Lung (tissue), 12 donors: ENCODE results near the gene TFIP11. TPM values are rescaled to one million over a fixed set of nuclear protein-coding genes. Genes with fewer than 3 reads are reported as not detected.

ENCODE experiments used
- ATAC-seq: fragments of 200-7000 bp; cut with Tn5 transposase; one replicate; pipeline ENCODE4 v1.9.1; 2020; ENCODE audit warnings: moderate number of reproducible peaks; ENCODE audit not compliant: insufficient read depth, low FRiP score
- DNase-seq, 3 donors: peaks; one replicate each; pipeline ENCODE4 v3.0.0-alpha.2; 2013 to 2017
- H3K27ac ChIP-seq, 2 donors: one replicate each; pipeline ENCODE4 v1.5.1; 2013; ENCODE audit warnings: mild to moderate bottlenecking in 2 of 2, moderate library complexity in 2 of 2, control low read depth in 1 of 2, inconsistent platforms in 1 of 2, low read depth in 1 of 2, low read length in 1 of 2
- H3K27me3 ChIP-seq, 3 donors: one replicate each; pipeline ENCODE4 v1.5.1; 2013; ENCODE audit warnings: low read length in 2 of 3; ENCODE audit not compliant: control insufficient read depth in 3 of 3, insufficient read depth in 3 of 3
- H3K36me3 ChIP-seq, 4 donors: one replicate each; pipeline ENCODE4 v1.5.1; 2013; ENCODE audit warnings: low read length in 4 of 4, mild to moderate bottlenecking in 1 of 4, moderate library complexity in 1 of 4; ENCODE audit not compliant: control insufficient read depth in 4 of 4, insufficient read depth in 4 of 4
- H3K4me1 ChIP-seq, 5 donors: one replicate each; pipeline ENCODE4 v1.5.1; 2013; ENCODE audit warnings: low read length in 5 of 5, mild to moderate bottlenecking in 2 of 5, moderate library complexity in 1 of 5; ENCODE audit not compliant: control insufficient read depth in 5 of 5, insufficient read depth in 5 of 5
- H3K4me3 ChIP-seq: one replicate; pipeline ENCODE4 v1.5.1; 2013; ENCODE audit warnings: mild to moderate bottlenecking, control low read depth, moderate library complexity
- H3K9ac ChIP-seq, 2 donors: one replicate each; pipeline ENCODE4 v1.5.1; 2013; ENCODE audit warnings: low read length in 2 of 2, control low read depth in 1 of 2; ENCODE audit not compliant: insufficient read depth in 1 of 2
- H3K9me3 ChIP-seq, 4 donors: one replicate each; pipeline ENCODE4 v1.5.1; 2013; ENCODE audit warnings: low read length in 3 of 4, mild to moderate bottlenecking in 1 of 4, moderate library complexity in 1 of 4; ENCODE audit not compliant: control insufficient read depth in 4 of 4, insufficient read depth in 3 of 4
- WGBS, 2 donors: extraction: QIAGEN DNeasy Blood & Tissue Kit; methylation state at CpG; one replicate each; pipeline ENCODE4 v1.1.7; 2013; 5-methylcytosine and 5-hydroxymethylcytosine counted together
- polyA plus RNA-seq, 2 donors: library from polyadenylated mRNA; stranded (reverse); fragments of 200-250 nt; gene quantifications; one replicate each; pipeline ENCODE4 v1.2.1, GENCODE V29; 2013
- total RNA-seq, 2 donors: library from RNA; depleted of rRNA in 1 of 2; stranded (reverse); fragments of >200 nt in 1 of 2; gene quantifications; one replicate each; pipeline ENCODE4 v1.2.1, GENCODE V29; 2014 to 2021
- TF ChIP-seq, protein P1 (sequence below): IDR thresholded peaks from 2 replicates; pipeline ENCODE4 v1.5.1; 2012; ENCODE audit warnings: mild to moderate bottlenecking; ENCODE audit errors: control extremely low read depth, extremely low read depth
- donor health status: control.
- donor health status: control.
- donor health status: Bipolar disorder and iron deficiency.
- donor health status: healthy.
- donor health status: DM: yes; HTN: yes; CAD: no.

Gene TFIP11
- total and polyA plus RNA-seq, 4 donors: 18.4 to 37.2 (median 24.5) TPM

DNA sequence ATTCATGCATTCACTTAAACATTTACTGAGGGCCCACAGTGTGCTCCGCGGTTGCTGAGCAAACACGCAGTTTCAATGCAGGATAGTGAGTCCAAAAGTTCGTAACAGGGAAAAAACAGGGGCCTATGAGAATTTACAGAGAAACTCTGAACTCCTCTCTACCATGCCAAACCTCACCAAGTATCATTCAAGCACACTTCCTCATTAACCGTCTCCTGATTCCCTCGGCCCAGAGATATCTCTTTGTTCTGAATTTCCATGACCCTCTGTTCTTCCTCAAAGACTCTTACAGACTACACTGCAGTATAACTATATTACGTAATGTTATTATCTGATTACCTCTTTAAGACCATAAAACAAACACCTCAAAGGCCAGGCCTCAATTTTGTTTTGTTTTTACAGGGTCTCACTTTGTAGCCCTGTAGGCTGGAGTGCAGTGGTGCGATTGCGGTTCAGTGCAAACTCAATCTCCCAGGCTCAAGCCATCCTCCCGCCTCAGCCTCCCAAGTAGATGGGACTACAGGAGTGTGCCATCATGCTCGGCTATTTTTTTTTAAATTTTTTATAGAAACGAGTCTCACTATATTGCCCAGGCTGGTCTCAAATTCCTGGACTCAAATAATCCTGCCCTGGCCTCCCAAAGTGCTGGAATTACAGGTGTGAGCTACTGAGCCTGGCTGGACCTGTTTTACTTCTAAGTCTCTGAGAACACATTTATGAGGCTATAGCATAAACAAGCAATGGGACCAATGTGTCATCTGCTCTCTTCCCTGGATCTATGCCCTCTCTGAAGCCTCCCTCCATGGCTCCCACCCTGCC, 32.3 kb downstream of the TFIP11 start:
- peak in 1 of 3 donors; percentile 10 for DNase-seq
- no peak for ATAC-seq
- TF ChIP-seq, protein P1, sequence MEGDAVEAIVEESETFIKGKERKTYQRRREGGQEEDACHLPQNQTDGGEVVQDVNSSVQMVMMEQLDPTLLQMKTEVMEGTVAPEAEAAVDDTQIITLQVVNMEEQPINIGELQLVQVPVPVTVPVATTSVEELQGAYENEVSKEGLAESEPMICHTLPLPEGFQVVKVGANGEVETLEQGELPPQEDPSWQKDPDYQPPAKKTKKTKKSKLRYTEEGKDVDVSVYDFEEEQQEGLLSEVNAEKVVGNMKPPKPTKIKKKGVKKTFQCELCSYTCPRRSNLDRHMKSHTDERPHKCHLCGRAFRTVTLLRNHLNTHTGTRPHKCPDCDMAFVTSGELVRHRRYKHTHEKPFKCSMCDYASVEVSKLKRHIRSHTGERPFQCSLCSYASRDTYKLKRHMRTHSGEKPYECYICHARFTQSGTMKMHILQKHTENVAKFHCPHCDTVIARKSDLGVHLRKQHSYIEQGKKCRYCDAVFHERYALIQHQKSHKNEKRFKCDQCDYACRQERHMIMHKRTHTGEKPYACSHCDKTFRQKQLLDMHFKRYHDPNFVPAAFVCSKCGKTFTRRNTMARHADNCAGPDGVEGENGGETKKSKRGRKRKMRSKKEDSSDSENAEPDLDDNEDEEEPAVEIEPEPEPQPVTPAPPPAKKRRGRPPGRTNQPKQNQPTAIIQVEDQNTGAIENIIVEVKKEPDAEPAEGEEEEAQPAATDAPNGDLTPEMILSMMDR: no peak
- H3K4me1 ChIP-seq: peaks cover 6 to 34% (median 11%) of the 10 kb centered on the region in 5 donors
- 52 to 53% methylated on average over 12 of the region's 12 CpGs for WGBS, 2 donors
- H3K9ac ChIP-seq: no peak overlapping the region
- peak overlapping the region in 1 of 2 donors; percentile 11 for H3K27ac ChIP-seq
- no peaks in the 10 kb centered on the region for H3K9me3 ChIP-seq
- no peak overlapping the region for H3K4me3 ChIP-seq
- H3K36me3 ChIP-seq: peaks cover 6 to 17% (median 9%) of the 10 kb centered on the region in 4 donors
- no peaks in the 10 kb centered on the region for H3K27me3 ChIP-seq

DNA sequence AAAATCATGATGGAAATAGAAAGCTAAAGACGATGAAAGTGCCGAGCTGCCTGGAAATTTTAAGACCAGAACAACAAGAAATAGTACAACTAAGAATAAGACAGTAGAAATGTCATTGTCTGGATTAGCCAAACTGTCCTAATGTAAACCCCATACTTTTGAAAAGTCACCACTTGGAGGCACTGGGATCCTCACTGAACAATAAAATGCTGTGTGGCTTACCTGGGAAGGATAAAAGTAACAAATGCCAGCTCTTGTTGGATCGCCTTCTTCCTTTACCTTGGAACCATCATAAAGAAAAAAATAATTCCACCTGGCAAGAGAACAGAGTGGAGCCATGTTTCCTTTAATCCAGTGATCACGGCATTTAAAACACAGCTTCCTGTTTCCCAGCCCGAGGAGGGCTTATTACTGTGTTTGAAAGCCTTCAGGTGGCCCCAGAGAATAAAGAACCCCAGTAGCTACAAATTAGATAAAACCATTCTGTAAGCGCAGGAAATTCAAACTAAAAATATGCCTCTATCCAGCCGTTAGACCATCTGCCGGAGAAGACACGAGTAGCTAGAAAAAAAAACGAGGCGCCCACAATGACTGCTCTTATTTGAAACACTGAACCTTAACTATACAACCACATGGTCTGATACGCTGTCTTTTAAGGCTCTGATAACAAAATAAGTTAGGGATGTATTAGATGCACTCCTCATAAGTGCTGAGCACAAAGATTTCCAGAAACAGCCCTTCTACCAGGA, 33.1 kb downstream of the TFIP11 start:
- H3K27me3 ChIP-seq: no peaks in the 10 kb centered on the region
- H3K4me1 ChIP-seq: peaks cover 5 to 29% (median 8%) of the 10 kb centered on the region in 5 donors
- DNase-seq: no peak
- 29 to 41% methylated on average over 12 of the region's 12 CpGs for WGBS, 2 donors
- H3K9me3 ChIP-seq: no peaks in the 10 kb centered on the region
- TF ChIP-seq, protein P1: no peak
- H3K36me3 ChIP-seq: peaks cover 6 to 21% (median 9%) of the 10 kb centered on the region in 4 donors
- no peak overlapping the region for H3K4me3 ChIP-seq
- H3K27ac ChIP-seq: peak overlapping the region in 1 of 2 donors; percentile 11
- ATAC-seq: no peak
- no peak overlapping the region for H3K9ac ChIP-seq

DNA sequence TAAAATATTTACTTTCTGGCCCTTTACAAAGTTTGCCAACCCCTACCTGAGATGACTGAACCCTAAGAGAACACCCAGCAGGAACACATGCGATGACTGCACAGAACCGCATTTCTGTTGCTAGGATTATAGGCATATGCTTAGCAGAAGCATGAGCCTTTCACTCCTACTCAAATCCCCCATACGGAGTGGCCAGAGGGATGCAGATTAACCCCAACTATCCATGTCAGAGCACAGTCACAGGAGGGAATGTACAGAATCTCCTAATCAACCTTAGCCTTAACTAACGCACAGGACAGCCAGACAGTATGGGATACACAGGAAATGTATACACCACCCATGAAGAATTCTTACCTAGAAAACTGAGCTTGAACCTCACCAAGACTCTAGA, 34.9 kb downstream of the TFIP11 start:
- no peak for DNase-seq
- Histone ChIP-seq H3K27ac (no peak overlapping the region), H3K9ac (no peak overlapping the region), H3K36me3 (peaks cover 3 to 28% (median 13%) of the 10 kb centered on the region in 4 donors), H3K4me1 (peaks cover under 1 to 23% (median 7%) of the 10 kb centered on the region in 5 donors), H3K9me3 (no peaks in the 10 kb centered on the region), H3K4me3 (no peak overlapping the region), H3K27me3 (no peaks in the 10 kb centered on the region)
- TF ChIP-seq, protein P1: no peak
- no peak for ATAC-seq
- 42 to 43% methylated on average over 4 of the region's 4 CpGs for WGBS, 2 donors
